K562 (cell line): ENCODE data around the gene TRAF1. TPM values are rescaled to one million over a fixed set of nuclear protein-coding genes. Genes with fewer than 3 reads are reported as not detected.

Experiments
- ATAC-seq: fragments of 200-7000 bp; cut with Tn5 transposase; 3 replicates; pipeline ENCODE4 v1.9.1; 2020; ENCODE audit warnings: moderate library complexity
- BruUV-seq: library from RNA; stranded (reverse); fragments of 400-500 nt; replicated peaks from 2 replicates; lab custom pipeline; 2021; lab: Mats Ljungman, UMichigan
- CTCF ChIA-PET: fragments of 300-600 bp; formaldehyde crosslinking; extraction: SDS; loops from one replicate; lab custom pipeline; 2021; ENCODE audit warnings: low intra/inter-chr PET ratio; lab: Yijun Ruan, JAX
- POLR2A ChIA-PET: fragments of 300-600, 350-650 bp; sonication (Branson Sonifier 250); formaldehyde crosslinking; extraction: SDS; loops from one replicate; lab custom pipeline; 2021; ENCODE audit warnings: antibody characterized with exemption, inconsistent platforms; lab: Yijun Ruan, JAX
- DNase-seq, 4 experiments: peaks; one replicate each; pipeline versions ENCODE4 v3.0.0 to v3.0.0-alpha.2; 2011 to 2018; ENCODE audit warnings: low spot score in 3 of 4, mixed read lengths in 3 of 4; ENCODE audit errors: extremely low read depth in 1 of 4
- FAIRE-seq: peaks from 2 replicates; lab custom pipeline; 2011; peaks lifted over from hg19 to GRCh38; lab: Jason Lieb, UNC
- H2AFZ ChIP-seq: 2 replicates; pipeline ENCODE4 v1.6.0; 2011; ENCODE audit warnings: low read depth, low read length, control low read depth, inconsistent platforms
- H3K27ac ChIP-seq: fragments of 200-600 bp; 3 replicates; pipeline ENCODE4 v1.8.0; 2011; ENCODE audit warnings: low read depth, mild to moderate bottlenecking, control low read depth, inconsistent platforms, low read length, moderate library complexity, mixed read lengths; ENCODE audit errors: extremely low read depth
- H3K27me3 ChIP-seq, 2 experiments: fragments of 300-600 bp in 1 of 2; 2 replicates in 1 of 2; 3 replicates in 1 of 2; pipeline versions ENCODE4 v1.6.0 to v1.8.0; 2011; ENCODE audit warnings: inconsistent platforms in 2 of 2, low read length in 2 of 2, mild to moderate bottlenecking in 1 of 2, mixed read lengths in 1 of 2, moderate library complexity in 1 of 2; ENCODE audit not compliant: control insufficient read depth in 2 of 2, insufficient read depth in 2 of 2
- H3K36me3 ChIP-seq: fragments of 300-600 bp; 3 replicates; pipeline ENCODE4 v1.8.0; 2011; ENCODE audit warnings: mild to moderate bottlenecking, low read length, inconsistent platforms; ENCODE audit not compliant: control insufficient read depth, insufficient read depth
- H3K4me1 ChIP-seq, 2 experiments: fragments of 200-600 bp in 1 of 2; replicated peaks in 1 of 2; 2 replicates in 1 of 2; 3 replicates in 1 of 2; pipeline versions ENCODE4 v1.5.1 to v1.8.0; 2011; ENCODE audit warnings: inconsistent platforms in 2 of 2, low read length in 2 of 2, mild to moderate bottlenecking in 1 of 2, mixed read lengths in 1 of 2, moderate library complexity in 1 of 2; ENCODE audit not compliant: control insufficient read depth in 2 of 2, insufficient read depth in 2 of 2
- H3K4me2 ChIP-seq: 2 replicates; pipeline ENCODE4 v1.6.1; 2011; ENCODE audit warnings: low read length, control low read depth, inconsistent platforms, mixed read lengths; ENCODE audit not compliant: insufficient read depth
- H3K4me3 ChIP-seq: fragments of 200-600 bp; sonication (generic), shearing (Covaris generic); 2 replicates; pipeline ENCODE4 v1.5.1; 2016; ENCODE audit warnings: control low read depth, inconsistent platforms
- H3K79me2 ChIP-seq: fragments of 200-600 bp; 3 replicates; pipeline ENCODE4 v1.8.0; 2011; ENCODE audit warnings: low read length, inconsistent platforms; ENCODE audit not compliant: control insufficient read depth, insufficient read depth
- H3K9ac ChIP-seq, 2 experiments: 2 replicates each; pipeline versions ENCODE4 v1.6.0 to v1.6.1; 2011; ENCODE audit warnings: low read depth in 2 of 2, low read length in 2 of 2, control low read depth in 1 of 2, inconsistent platforms in 1 of 2, mild to moderate bottlenecking in 1 of 2, mixed read lengths in 1 of 2; ENCODE audit not compliant: insufficient read depth in 1 of 2
- H3K9me1 ChIP-seq: one replicate; pipeline ENCODE4 v1.6.0; 2011; ENCODE audit warnings: inconsistent platforms, mild to moderate bottlenecking, low read length, moderate library complexity; ENCODE audit not compliant: control insufficient read depth, insufficient read depth
- H3K9me3 ChIP-seq: replicated peaks from 2 replicates; pipeline ENCODE4 v1.5.1; 2011; ENCODE audit warnings: low read depth, low read length, inconsistent platforms; ENCODE audit not compliant: control insufficient read depth, insufficient read depth
- H4K20me1 ChIP-seq: replicated peaks from 2 replicates; pipeline ENCODE4 v1.6.1; 2011; ENCODE audit warnings: low read length, inconsistent platforms, mixed read lengths; ENCODE audit not compliant: control insufficient read depth, insufficient read depth
- ARID1B ChIP-seq: fragments of 450-650 bp; IDR thresholded peaks from 2 replicates; pipeline ENCODE4 v1.6.1; 2016; ENCODE audit warnings: antibody characterized with exemption, mild to moderate bottlenecking, inconsistent platforms
- ARID2 ChIP-seq: fragments of 450-650 bp; IDR thresholded peaks from 2 replicates; pipeline ENCODE4 v1.6.1; 2017; ENCODE audit warnings: antibody characterized with exemption, mild to moderate bottlenecking
- CBFB ChIP-seq: sonication (generic); formaldehyde crosslinking; IDR thresholded peaks from 2 replicates; pipeline ENCODE4 v1.4.0; 2020; ENCODE audit warnings: mild to moderate bottlenecking, missing genetic modification reagents
- DNMT1 ChIP-seq: fragments of 450-650 bp; IDR thresholded peaks from 2 replicates; pipeline ENCODE4 v1.6.1; 2016; ENCODE audit warnings: antibody characterized with exemption, mild to moderate bottlenecking
- ERF ChIP-seq: fragments of 450-650 bp; formaldehyde crosslinking; IDR thresholded peaks from 2 replicates; pipeline ENCODE4 v1.4.0; 2020; ENCODE audit warnings: mild to moderate bottlenecking, mixed read lengths
- FUS ChIP-seq: fragments of 200-400 bp; formaldehyde crosslinking; optimal IDR thresholded peaks from 2 replicates; pipeline ENCODE3; 2017; ENCODE audit warnings: low read depth, low read length
- MBD2 ChIP-seq: sonication (generic); IDR thresholded peaks from 2 replicates; pipeline ENCODE4 v1.6.1; 2016; ENCODE audit warnings: low read depth, borderline replicate concordance
- MCM5 ChIP-seq: fragments of 450-650 bp; IDR thresholded peaks from 2 replicates; pipeline ENCODE4 v1.6.1; 2016; ENCODE audit warnings: low read depth
- POLR2B ChIP-seq: fragments of 450-650 bp; IDR thresholded peaks from 2 replicates; pipeline ENCODE4 v1.6.1; 2018; ENCODE audit warnings: low read depth; ENCODE audit not compliant: partially characterized antibody
- RBM34 ChIP-seq: fragments of 200-400 bp; formaldehyde crosslinking; IDR thresholded peaks from 2 replicates; pipeline ENCODE4 v1.6.1; 2018; ENCODE audit warnings: low read length, borderline replicate concordance; ENCODE audit not compliant: insufficient read depth
- SMARCB1 ChIP-seq: IDR thresholded peaks from 2 replicates; pipeline ENCODE4 v1.6.1; 2011; ENCODE audit warnings: improper control_type of control experiment, low read depth; ENCODE audit not compliant: insufficient read length
- STAT5B ChIP-seq: fragments of 250-450 bp; sonication (Bioruptor Pico); IDR thresholded peaks from 2 replicates; pipeline ENCODE4 v1.8.0; 2021; ENCODE audit warnings: mild to moderate bottlenecking, inconsistent platforms
- TAF1 ChIP-seq: IDR thresholded peaks from 2 replicates; pipeline ENCODE4 v1.6.1; 2011; ENCODE audit warnings: mild to moderate bottlenecking, low read length, moderate library complexity; ENCODE audit not compliant: insufficient read depth, control insufficient read depth, severe bottlenecking; ENCODE audit errors: extremely low read depth
- ZFP30 ChIP-seq: fragments of 250-450 bp; sonication (Bioruptor Pico); IDR thresholded peaks from 2 replicates; pipeline ENCODE4 v1.8.0; 2022; ENCODE audit warnings: moderate library complexity, mild to moderate bottlenecking, inconsistent platforms, borderline replicate concordance
- ZFX ChIP-seq: sonication (generic); formaldehyde crosslinking; IDR thresholded peaks from 2 replicates; pipeline ENCODE4 v1.8.0; 2022; ENCODE audit warnings: mild to moderate bottlenecking, missing genetic modification reagents, moderate library complexity
- ZNF280A ChIP-seq: fragments of 450-650 bp; IDR thresholded peaks from 2 replicates; pipeline ENCODE4 v1.6.1; 2018; ENCODE audit warnings: mild to moderate bottlenecking, low read depth; ENCODE audit not compliant: partially characterized antibody
- WGBS: fragments of 100-300 bp; shearing (Covaris generic); methylation state at CpG from one replicate; pipeline ENCODE4 v1.1.6; 2016; ENCODE audit warnings: low coverage, mixed read lengths; ENCODE audit not compliant: insufficient coverage; ENCODE audit errors: missing lambda C conversion rate; 5-methylcytosine and 5-hydroxymethylcytosine counted together
- in situ Hi-C: fragments of 300-500 bp; cut with MboI; formaldehyde crosslinking; loops from 4 replicates; pipeline ENCODE4 v1.15.0; 2018; ENCODE audit warnings: inconsistent platforms, mixed read lengths
- intact Hi-C: fragments of 100-400 bp; cut with micrococcal nuclease; formaldehyde crosslinking; loops from 2 replicates; pipeline ENCODE4 v1.14.2; 2022
- polyA plus RNA-seq, 8 experiments: library from polyadenylated mRNA; depleted of rRNA in 4 of 8; stranded (reverse) in 5 of 8; unstranded in 3 of 8; fragments of >200 nt; fragmentation: Nextera tagmentation in 2 of 8; fragmentation: Illumina TruSeq in 1 of 8; extraction: Ambion mirVana in 2 of 8; extraction: Trizol in 1 of 8; gene quantifications; 2 replicates each; pipeline versions ENCODE4 v1.2.1 to v1.2.3, GENCODE V29; 2011 to 2014; ENCODE audit warnings: inconsistent platforms in 1 of 8, missing spikeins in 1 of 8
- total RNA-seq, 7 experiments: library from RNA; depleted of rRNA in 6 of 7; stranded (reverse); fragments of >200 nt in 6 of 7; fragmentation: Illumina TruSeq in 2 of 7; extraction: Trizol in 2 of 7; gene quantifications; 2 replicates each; pipeline versions ENCODE4 v1.2.1 to v1.2.3, GENCODE V29; 2011 to 2021; ENCODE audit warnings: low replicate concordance in 1 of 7

The TRAF1 gene
- total and polyA plus RNA-seq, 9 of the 15 experiments (the other 6 are each of a cell fraction or from before 2014, with no cell fraction given), result 0.01 to 1.1 (median 0.04) TPM; not detected in 2

DNA sequence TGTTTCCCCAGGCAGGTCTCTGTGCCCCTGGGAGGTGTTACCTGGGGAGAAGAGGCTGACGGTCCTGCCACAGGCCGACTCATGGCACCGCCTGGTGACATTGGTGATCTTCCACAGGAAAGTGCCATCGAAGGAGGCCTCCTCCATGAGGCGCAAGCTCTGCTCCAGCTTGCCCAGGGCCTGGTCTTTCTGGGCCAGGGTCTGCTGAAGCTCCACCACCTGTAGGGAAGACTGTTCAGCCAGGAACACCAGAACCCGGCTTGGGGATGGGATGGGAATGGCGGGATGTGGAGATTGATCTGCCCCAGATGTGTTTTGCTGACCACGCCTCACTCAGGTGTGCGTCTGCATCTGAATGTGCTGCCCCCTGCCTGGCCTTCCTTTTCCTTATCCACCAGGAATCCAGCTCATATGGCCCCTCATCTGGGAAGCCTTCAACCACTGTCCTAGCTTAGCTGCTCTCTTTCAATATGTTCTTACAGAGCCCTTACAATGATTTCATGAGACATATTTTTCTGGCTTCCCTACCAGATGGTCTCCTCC lies 15.2 kb downstream of the TRAF1 start:
- H3K9me3 ChIP-seq, result no peaks in the 10 kb centered on the region
- H3K27ac ChIP-seq, result no peak overlapping the region
- POLR2A ChIA-PET, result interaction anchor here (0.8 to 1.8 kb wide), 3 partner anchors 9 to 14 kb away, joined by 3 to 6 read pairs (median 3); no protein-coding TSS in a partner anchor
- ATAC-seq (no peak), DNase-seq (no peak), FAIRE-seq (no peak)
- H2AFZ ChIP-seq, result no peak overlapping the region
- no peak overlapping the region for H3K4me2 ChIP-seq
- no peaks in the 10 kb centered on the region for H4K20me1 ChIP-seq
- intact Hi-C loops (no loop called here), in situ Hi-C loops (no loop called here)
- no peaks in the 10 kb centered on the region for H3K36me3 ChIP-seq
- 56% methylated on average over 7 of the region's 9 CpGs for WGBS
- H3K27me3 ChIP-seq, result no peaks in the 10 kb centered on the region
- H3K9ac ChIP-seq, result no peak overlapping the region
- no peak for TF ChIP-seq ZFX (CRISPR knock-in tag)
- TF ChIP-seq RBM34, result no peak
- no peak for TF ChIP-seq SMARCB1
- no peak for TF ChIP-seq DNMT1
- TF ChIP-seq ZNF280A, result no peak
- TF ChIP-seq ARID2, result no peak
- TF ChIP-seq POLR2B, result no peak
- no peak for TF ChIP-seq ERF (CRISPR knock-in tag)
- TF ChIP-seq MBD2, result no peak
- TF ChIP-seq TAF1, result no peak
- TF ChIP-seq ARID1B, result no peak
- no peak for TF ChIP-seq FUS
- TF ChIP-seq ZFP30 (CRISPR knock-in tag), result no peak
- no peak for TF ChIP-seq MCM5
- TF ChIP-seq CBFB (CRISPR knock-in tag), result no peak
- no peak for TF ChIP-seq STAT5B (CRISPR knock-in tag)
- no peak overlapping the region for H3K4me3 ChIP-seq
- BruUV-seq, result no TSS peak
- CTCF ChIA-PET, result no interaction called here
- peaks cover 12 to 16% of the 10 kb centered on the region in 2 experiments; a peak in 4 of 5 replicates for H3K4me1 ChIP-seq
- H3K79me2 ChIP-seq, result no peaks in the 10 kb centered on the region
- H3K9me1 ChIP-seq, result no peaks in the 10 kb centered on the region
